SU-DHL-6 (cell line): Measurements from ENCODE around the gene CCZ1.
"Not testable (repeated sequence)": the region's sequence is repeated elsewhere in the genome, so short reads cannot be mapped to it uniquely, and the experiment has no call there.

Source experiments
- H2AFZ ChIP-seq: fragments of 200-600 bp; sonication (generic); 2 replicates; pipeline ENCODE4 v1.6.1; 2014; ENCODE audit warnings: low read depth, mild to moderate bottlenecking, moderate library complexity, mixed read lengths, antibody characterized with exemption, low read length; ENCODE audit not compliant: severe bottlenecking
- H3F3A ChIP-seq: fragments of 200-600 bp; shearing (Covaris generic); 2 replicates; pipeline ENCODE4 v1.6.0; 2016; ENCODE audit warnings: antibody characterized with exemption, mild to moderate bottlenecking; ENCODE audit not compliant: insufficient read depth
- H3K27ac ChIP-seq: fragments of 200-600 bp; sonication (generic); 2 replicates; pipeline ENCODE4 v1.5.1; 2016; ENCODE audit warnings: low read depth, mild to moderate bottlenecking, low read length, moderate library complexity, mixed read lengths
- H3K27me3 ChIP-seq: fragments of 200-600 bp; sonication (generic), shearing (Covaris generic); 2 replicates; pipeline ENCODE4 v1.6.0; 2014; ENCODE audit warnings: mild to moderate bottlenecking, low read length
- H3K36me3 ChIP-seq: fragments of 200-600 bp; sonication (generic); 2 replicates; pipeline ENCODE4 v1.6.1; 2014; ENCODE audit warnings: mild to moderate bottlenecking, low read length, mixed read lengths
- H3K4me2 ChIP-seq: fragments of 300-600, 200-600 bp; shearing (Covaris generic), sonication (generic); 2 replicates; pipeline ENCODE4 v1.6.0; 2014; ENCODE audit warnings: low read length, low read depth, mild to moderate bottlenecking; ENCODE audit not compliant: poor library complexity, severe bottlenecking
- H3K4me3 ChIP-seq: fragments of 200-600 bp; sonication (generic); 2 replicates; pipeline ENCODE4 v1.5.1; 2014; ENCODE audit warnings: antibody characterized with exemption, low read length, mild to moderate bottlenecking, mixed read lengths; ENCODE audit not compliant: insufficient read depth, poor library complexity, severe bottlenecking
- H3K79me2 ChIP-seq: fragments of 200-600 bp; sonication (generic); 2 replicates; pipeline ENCODE4 v1.6.1; 2014; ENCODE audit warnings: mild to moderate bottlenecking, low read length, moderate library complexity; ENCODE audit not compliant: insufficient read depth
- H3K9ac ChIP-seq: fragments of 200-600 bp; sonication (generic); 2 replicates; pipeline ENCODE4 v1.7.0; 2014; ENCODE audit warnings: mild to moderate bottlenecking, low read length
- H3K9me2 ChIP-seq: fragments of 200-600 bp; sonication (generic); replicated peaks from 2 replicates; pipeline ENCODE4 v1.6.1; 2014; ENCODE audit warnings: low read length; ENCODE audit not compliant: insufficient read depth
- H3K9me3 ChIP-seq: fragments of 200-600 bp; sonication (generic); 2 replicates; pipeline ENCODE4 v1.6.1; 2014; ENCODE audit warnings: low read length, mixed read lengths; ENCODE audit not compliant: insufficient read depth
- H4K20me1 ChIP-seq: fragments of 200-600 bp; sonication (generic); 2 replicates; pipeline ENCODE4 v1.6.1; 2014; ENCODE audit warnings: low read depth, mild to moderate bottlenecking, antibody characterized with exemption, low read length, moderate library complexity, mixed read lengths
- CTCF ChIP-seq: fragments of 200-600 bp; sonication (generic); IDR thresholded peaks from one replicate; pipeline ENCODE4 v1.5.1; 2017; ENCODE audit warnings: antibody characterized with exemption, mild to moderate bottlenecking, low read length, moderate library complexity; ENCODE audit not compliant: insufficient read depth, poor library complexity, severe bottlenecking
- EZH2phosphoT487 ChIP-seq: fragments of 200-600 bp; sonication (generic), shearing (Covaris generic); conservative IDR thresholded peaks from 2 replicates; pipeline ENCODE4 v1.6.1; 2018; ENCODE audit warnings: mild to moderate bottlenecking, antibody characterized with exemption, low read length, moderate library complexity, mixed read lengths

Gene CCZ1

DNA sequence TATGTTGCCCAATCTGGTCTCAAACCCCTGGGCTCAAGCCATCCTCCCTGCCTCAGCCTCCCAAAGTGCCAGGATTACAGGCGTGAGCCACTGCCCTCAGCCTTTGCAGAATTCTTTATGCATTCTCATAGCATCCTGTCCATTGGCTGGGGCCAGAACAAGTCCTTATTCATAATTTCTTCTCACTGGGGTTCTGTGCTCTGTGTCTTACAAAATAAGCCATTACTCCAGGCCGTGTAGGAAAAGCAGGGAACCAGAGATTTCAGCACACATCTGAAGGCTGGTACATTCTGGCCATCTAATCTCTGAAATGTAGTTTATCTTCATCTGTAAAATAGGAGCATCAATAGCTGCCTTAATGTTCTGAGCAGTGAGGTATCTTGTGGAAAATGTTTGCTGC is 28.2 kb upstream of the CCZ1 start:
- H3K4me2 ChIP-seq, result no peak overlapping the region
- no peak overlapping the region for H3K27ac ChIP-seq
- TF ChIP-seq EZH2phosphoT487, result no peak
- no peak for TF ChIP-seq CTCF
- no peak overlapping the region for H3K9ac ChIP-seq
- no peak overlapping the region for H3K4me3 ChIP-seq
- no peak overlapping the region for H2AFZ ChIP-seq
- H3K79me2 ChIP-seq, result no peaks in the 10 kb centered on the region
- H3K9me2 ChIP-seq, result no peaks in the 10 kb centered on the region
- no peaks in the 10 kb centered on the region for H3K9me3 ChIP-seq
- no peaks in the 10 kb centered on the region for H4K20me1 ChIP-seq
- no peaks in the 10 kb centered on the region for H3K27me3 ChIP-seq
- H3F3A ChIP-seq, result no peaks in the 10 kb centered on the region
- H3K36me3 ChIP-seq, result no peaks in the 10 kb centered on the region

GRCh38 chr7:5872326-5872725 is 26.2 kb upstream of the CCZ1 start:
- H3K27me3 ChIP-seq, result no peaks in the 10 kb centered on the region
- H3K9ac ChIP-seq, result no peak overlapping the region
- no peak overlapping the region for H3K4me2 ChIP-seq
- no peaks in the 10 kb centered on the region for H3K79me2 ChIP-seq
- no peak for TF ChIP-seq EZH2phosphoT487
- no peak for TF ChIP-seq CTCF
- H3K9me3 ChIP-seq, result no peaks in the 10 kb centered on the region
- H3F3A ChIP-seq, result no peaks in the 10 kb centered on the region
- H4K20me1 ChIP-seq, result no peaks in the 10 kb centered on the region
- H2AFZ ChIP-seq, result no peak overlapping the region
- no peak overlapping the region for H3K27ac ChIP-seq
- H3K4me3 ChIP-seq, result no peak overlapping the region
- H3K36me3 ChIP-seq, result no peaks in the 10 kb centered on the region
- H3K9me2 ChIP-seq, result no peaks in the 10 kb centered on the region

GRCh38 chr7:5879591-5879990 is 18.9 kb upstream of the CCZ1 start:
- H4K20me1 ChIP-seq, H2AFZ ChIP-seq, H3K4me3 ChIP-seq, H3K27me3 ChIP-seq, H3K9ac ChIP-seq, H3K9me2 ChIP-seq, H3K4me2 ChIP-seq, H3K79me2 ChIP-seq, H3K36me3 ChIP-seq, H3K27ac ChIP-seq, H3F3A ChIP-seq, H3K9me3 ChIP-seq: not testable (repeated sequence)

DNA sequence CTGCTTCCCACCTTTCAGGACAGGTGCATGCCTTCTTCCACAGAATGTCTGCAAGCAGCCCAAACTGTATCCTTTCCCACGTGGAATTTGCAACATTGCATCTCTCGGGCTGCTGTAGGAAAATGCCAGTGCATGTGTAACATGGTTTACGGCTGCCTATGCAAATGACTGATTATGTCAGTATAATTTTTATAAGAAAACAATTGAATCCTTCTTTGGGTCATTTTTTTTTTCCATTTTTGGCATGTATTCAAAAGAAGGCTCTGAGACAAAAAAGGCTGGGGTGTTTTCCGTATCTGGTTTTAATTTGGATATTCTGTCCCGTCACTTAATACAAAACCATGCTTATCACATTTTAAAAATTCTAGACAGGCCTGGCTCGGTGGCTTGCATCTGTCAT is 18.4 kb upstream of the CCZ1 start:
- H3K9me2 ChIP-seq, H3F3A ChIP-seq, H3K27ac ChIP-seq, H3K27me3 ChIP-seq, H3K9me3 ChIP-seq, H3K4me3 ChIP-seq, H2AFZ ChIP-seq, H4K20me1 ChIP-seq, H3K36me3 ChIP-seq, H3K4me2 ChIP-seq, H3K9ac ChIP-seq, H3K79me2 ChIP-seq: not testable (repeated sequence)

GRCh38 chr7:5884431-5884830 is 14.1 kb upstream of the CCZ1 start:
- H3K27ac ChIP-seq, H3K4me3 ChIP-seq, H2AFZ ChIP-seq, H3K36me3 ChIP-seq, H3K79me2 ChIP-seq, H4K20me1 ChIP-seq, H3K4me2 ChIP-seq, H3K27me3 ChIP-seq, H3F3A ChIP-seq, H3K9me3 ChIP-seq, H3K9me2 ChIP-seq, H3K9ac ChIP-seq: not testable (repeated sequence)

DNA sequence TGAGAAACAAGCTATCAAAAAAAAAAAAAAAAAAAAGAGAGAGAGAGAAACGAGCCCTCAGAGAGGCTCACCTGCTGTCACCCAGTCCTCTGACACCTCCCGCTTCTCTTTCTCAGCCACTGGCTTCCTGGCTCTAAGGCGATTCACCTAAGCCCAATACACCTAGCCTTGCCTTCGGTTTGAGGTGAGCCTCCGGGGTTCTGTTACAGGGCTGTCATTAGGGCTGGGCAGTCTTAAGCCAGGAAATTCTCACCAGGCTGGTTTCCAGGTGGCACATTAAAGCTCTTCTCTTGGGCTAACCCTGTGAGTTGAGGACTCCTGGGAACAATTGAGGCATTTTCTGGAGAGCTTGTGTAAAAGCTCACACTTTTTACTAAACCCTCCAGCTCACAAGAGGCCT is 10.5 kb upstream of the CCZ1 start:
- H3K9me2 ChIP-seq, H3K27ac ChIP-seq, H2AFZ ChIP-seq, H3K9me3 ChIP-seq, H3K9ac ChIP-seq, H3F3A ChIP-seq, H3K4me2 ChIP-seq, H3K4me3 ChIP-seq, H3K36me3 ChIP-seq, H4K20me1 ChIP-seq, H3K27me3 ChIP-seq, H3K79me2 ChIP-seq: not testable (repeated sequence)

DNA sequence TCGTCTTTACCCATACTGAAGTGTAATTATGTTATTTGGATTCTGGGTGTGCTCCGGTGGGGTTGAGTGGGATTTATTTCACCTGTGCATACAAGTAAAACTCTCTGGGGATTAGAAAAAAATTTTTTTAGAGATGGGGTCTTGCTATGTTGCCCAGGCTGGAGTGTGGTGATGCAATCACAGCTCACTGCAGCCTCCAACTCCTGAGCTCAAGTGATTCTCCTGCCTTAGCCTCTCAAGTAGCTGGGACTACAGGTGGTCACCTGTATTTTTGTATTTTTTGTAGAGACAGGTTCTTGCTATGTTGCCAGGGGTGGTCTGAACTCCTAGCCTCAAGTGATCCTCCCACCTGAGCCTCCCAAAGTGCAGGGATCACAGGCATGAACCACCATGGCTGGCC is 8.3 kb upstream of the CCZ1 start:
- not testable (repeated sequence) for H3K9me3 ChIP-seq, H3K36me3 ChIP-seq, H3K27me3 ChIP-seq, H3K27ac ChIP-seq, H3K9ac ChIP-seq, H2AFZ ChIP-seq, H3F3A ChIP-seq, H4K20me1 ChIP-seq, H3K9me2 ChIP-seq, H3K4me3 ChIP-seq, H3K4me2 ChIP-seq, H3K79me2 ChIP-seq
